ENCODE results near the gene TGFA.
"Not testable (repeated sequence)": the region's sequence is repeated elsewhere in the genome, so short reads cannot be mapped to it uniquely, and the experiment has no call there.

Gene TGFA

DNA sequence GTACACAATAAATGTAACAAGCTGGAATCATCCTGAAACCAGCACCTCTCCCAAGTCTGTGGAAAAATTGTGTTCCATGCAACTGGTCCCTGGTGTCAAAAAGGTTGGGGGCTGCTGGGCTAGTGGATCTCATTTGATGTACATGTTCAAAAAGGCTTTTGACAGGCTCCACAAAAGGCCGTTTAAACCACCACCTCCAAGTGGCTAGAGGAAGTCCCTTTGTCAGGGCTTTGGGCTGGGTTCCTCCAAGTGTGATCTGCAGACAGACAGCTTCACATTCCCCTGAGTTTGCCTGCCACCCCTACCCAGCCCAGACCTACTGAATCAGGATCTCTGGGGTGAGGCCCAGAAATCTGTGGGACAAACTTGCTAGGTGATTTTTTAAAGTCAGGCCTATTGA is 84.7 kb downstream of the TGFA start:
- Histone ChIP-seq H3K27me3 (no peaks in the 10 kb centered on the region), H3K4me3 (ENCODE audit: low read depth, low read length) (no peak overlapping the region), H3K4me1 (no peaks in the 10 kb centered on the region), H3K9me3 (no peaks in the 10 kb centered on the region), H3K36me3 (no peaks in the 10 kb centered on the region)
- DNase-seq, result no peak
- no peak for TF ChIP-seq CTCF (IDR thresholded peaks at IDR 0.05; ENCODE audit: low read depth, low read length)

DNA sequence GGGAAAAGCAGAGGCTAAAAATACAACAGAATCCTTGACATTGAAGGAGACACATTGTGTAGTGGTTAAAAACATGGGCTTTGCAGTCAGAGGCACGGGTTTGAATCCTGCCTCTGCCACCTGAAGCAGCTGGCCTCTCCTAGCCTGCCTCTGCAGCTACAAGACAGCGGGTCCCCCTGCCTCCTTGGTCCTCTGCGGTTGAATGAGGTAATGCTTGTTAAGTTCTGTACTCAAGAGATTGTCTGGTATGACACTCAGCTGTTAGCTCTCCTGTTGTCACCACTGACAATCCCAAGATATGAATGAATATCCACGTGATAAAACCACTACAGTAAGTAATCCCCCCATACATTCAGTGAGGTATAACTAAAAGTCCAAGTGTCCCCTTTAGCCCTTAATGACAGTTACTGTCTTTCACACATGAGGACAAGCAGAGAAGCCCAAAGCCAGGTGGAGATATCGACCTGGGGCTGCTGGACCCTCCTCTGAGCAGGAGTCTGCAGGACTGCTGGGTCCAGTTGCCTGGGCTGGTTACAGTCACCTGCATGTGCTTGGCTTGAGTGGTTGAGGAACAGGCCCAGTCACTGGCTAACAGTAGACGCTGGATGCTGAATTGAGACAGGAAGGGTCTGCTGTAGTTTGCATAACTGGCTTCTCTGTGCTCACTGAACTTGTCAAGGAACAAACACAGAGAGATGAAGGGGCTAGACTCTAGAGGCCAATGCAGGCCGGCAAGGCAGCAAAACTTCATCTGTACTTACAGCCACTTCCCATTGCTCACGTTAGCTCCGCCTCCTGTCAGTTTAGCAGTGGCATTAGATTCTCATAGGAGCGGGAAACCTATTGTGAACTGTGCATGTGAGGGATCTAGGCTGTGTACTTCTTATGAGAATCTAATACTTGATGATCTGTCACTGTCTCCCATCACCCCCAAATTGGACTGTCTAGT is 85.5 kb downstream of the TGFA start:
- H3K9me3 ChIP-seq, result no peaks in the 10 kb centered on the region
- H3K27me3 ChIP-seq, result no peaks in the 10 kb centered on the region
- no peak overlapping the region for H3K4me3 ChIP-seq (ENCODE audit: low read depth, low read length)
- DNase-seq, result no peak
- no peaks in the 10 kb centered on the region for H3K36me3 ChIP-seq
- H3K4me1 ChIP-seq, result no peaks in the 10 kb centered on the region
- no peak for TF ChIP-seq CTCF (IDR thresholded peaks at IDR 0.05; ENCODE audit: low read depth, low read length)

GRCh38 chr2:70467237-70467636 is 86.4 kb downstream of the TGFA start:
- no peak overlapping the region for H3K4me3 ChIP-seq (ENCODE audit: low read depth, low read length)
- no peak for DNase-seq
- no peaks in the 10 kb centered on the region for H3K27me3 ChIP-seq
- H3K36me3 ChIP-seq, result no peaks in the 10 kb centered on the region
- no peaks in the 10 kb centered on the region for H3K4me1 ChIP-seq
- no peak for TF ChIP-seq CTCF (IDR thresholded peaks at IDR 0.05; ENCODE audit: low read depth, low read length)
- no peaks in the 10 kb centered on the region for H3K9me3 ChIP-seq

DNA sequence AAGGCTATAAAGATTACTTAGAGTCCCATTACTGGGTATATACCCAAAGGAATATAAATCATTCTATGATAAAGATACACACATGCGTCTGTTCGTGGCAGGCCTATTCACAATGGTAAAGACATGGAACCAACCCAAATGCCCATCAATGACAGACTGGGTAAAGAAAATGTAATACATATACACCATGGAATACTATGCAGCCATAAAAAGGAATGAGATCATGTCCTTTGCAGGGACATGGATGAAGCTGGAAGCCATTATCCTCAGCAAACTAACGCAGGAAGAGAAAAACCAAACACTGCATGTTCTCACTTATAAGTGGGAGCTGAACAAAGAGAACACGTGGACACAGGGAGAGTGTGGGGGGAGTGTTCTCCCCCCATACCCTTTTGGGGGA is 87.0 kb downstream of the TGFA start:
- H3K27me3 ChIP-seq; DNase-seq; H3K4me3 ChIP-seq (ENCODE audit: low read depth, low read length); H3K36me3 ChIP-seq; H3K4me1 ChIP-seq; H3K9me3 ChIP-seq: not testable (repeated sequence)

DNA sequence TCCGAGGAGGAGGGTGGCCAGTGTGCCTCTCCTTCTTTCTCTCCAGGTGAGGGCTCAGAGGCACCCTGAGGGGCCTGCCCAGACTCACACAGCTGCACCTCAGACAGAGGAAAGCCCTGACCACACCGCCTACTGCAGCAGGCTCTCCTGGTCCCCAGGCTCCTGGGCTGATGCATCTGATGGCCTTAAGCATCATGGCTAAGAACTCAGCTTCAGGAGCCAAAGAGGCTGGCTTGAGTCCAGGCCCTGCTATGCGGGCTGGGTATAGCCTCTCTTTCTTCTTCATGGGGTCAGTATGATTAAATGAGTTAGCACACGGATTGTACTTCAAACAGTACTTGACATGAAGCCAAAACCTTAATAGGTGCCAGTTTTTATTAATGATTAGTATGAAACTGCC is 89.6 kb downstream of the TGFA start:
- no peak for TF ChIP-seq CTCF (IDR thresholded peaks at IDR 0.05; ENCODE audit: low read depth, low read length)
- Histone ChIP-seq H3K27me3 (no peaks in the 10 kb centered on the region), H3K4me1 (no peaks in the 10 kb centered on the region), H3K9me3 (no peaks in the 10 kb centered on the region), H3K36me3 (no peaks in the 10 kb centered on the region), H3K4me3 (ENCODE audit: low read depth, low read length) (no peak overlapping the region)
- DNase-seq, result no peak

- TF ChIP-seq CTCF (IDR thresholded peaks at IDR 0.05; ENCODE audit: low read depth, low read length), result no peak
- Histone ChIP-seq H3K9me3 (no peaks in the 10 kb centered on the region), H3K36me3 (no peaks in the 10 kb centered on the region), H3K27me3 (no peaks in the 10 kb centered on the region), H3K4me3 (ENCODE audit: low read depth, low read length) (no peak overlapping the region), H3K4me1 (no peaks in the 10 kb centered on the region)
- no peak for DNase-seq
Measured at GRCh38 chr2:70463581-70463980, 90.0 kb downstream of the TGFA start.
